Measurements from ENCODE around the gene GLE1.
"Not testable (repeated sequence)": the region's sequence is repeated elsewhere in the genome, so short reads cannot be mapped to it uniquely, and the experiment has no call there.

GLE1 gene

DNA sequence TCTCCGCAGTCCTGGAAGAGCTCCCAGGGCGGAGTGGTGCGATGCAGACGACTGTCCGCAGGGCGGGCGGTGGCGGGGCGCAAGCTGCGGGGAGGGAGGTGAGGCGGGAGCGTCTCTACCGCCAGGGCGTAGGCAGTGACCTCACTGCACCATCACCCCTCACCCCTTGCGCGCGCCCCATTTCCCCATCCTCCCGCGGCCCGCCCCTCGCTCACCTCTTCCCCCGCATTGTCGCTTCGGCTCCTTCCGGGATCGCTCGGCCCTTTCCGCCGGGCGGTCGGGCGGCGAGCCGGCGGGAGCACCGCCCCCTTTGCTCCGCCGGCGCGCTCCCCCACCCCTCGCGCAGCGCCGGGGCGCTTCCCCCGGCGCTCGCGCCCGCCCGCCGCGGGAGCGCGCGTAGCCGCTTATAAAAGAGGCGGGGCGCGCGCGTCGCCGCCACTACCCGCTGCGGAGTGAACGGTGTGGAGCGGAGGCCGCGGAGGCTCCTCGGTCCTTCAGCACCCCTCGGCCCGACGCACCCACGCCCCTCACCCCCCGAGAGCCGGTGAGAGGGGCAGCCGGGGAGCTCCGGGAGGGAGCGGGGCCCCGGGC lies 47.7 kb downstream of the GLE1 start, which contains the start of gene SPTAN1:
Gene SPTAN1, plus strand, starts transcription at position 435 of the 591 bp plus-strand sequence. CDS start 14,154 bp downstream, outside the sequence.
- no peak for FAIRE-seq

DNA sequence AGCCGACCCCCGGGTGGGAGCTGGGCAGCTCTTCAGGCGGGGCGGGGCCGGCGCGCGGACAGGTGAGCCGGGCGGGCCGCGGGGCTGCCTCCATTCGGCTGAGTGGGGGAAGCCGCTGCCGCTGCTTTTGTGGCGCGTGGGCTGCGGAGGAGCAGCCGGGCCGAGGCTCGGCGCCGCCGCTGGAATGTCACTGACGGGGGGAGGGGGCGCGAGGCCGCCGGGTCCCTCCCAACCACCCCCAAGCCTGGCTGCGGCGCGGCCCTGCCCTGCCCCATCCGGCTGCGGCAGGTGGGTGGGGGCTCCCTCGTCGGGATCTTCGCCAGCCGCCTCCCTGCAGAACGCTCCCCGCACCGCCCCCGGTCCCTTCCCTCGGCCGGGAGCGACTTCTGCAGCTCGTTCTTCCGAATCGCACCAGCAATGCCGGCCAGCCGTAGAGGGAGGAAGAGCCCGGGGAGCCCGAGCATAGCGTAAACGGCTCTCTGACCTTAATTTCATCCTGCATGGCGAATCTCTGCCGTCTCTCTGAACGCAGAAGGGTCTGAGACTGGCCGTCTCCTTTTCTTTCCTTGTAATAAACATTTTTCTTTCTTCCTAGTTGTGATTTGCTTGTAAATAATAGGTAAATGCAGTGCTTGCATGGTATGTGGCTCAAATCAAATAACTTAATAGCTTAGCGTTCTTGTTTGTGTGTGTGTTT lies 48.4 kb downstream of the GLE1 start:
- FAIRE-seq: no peak

DNA sequence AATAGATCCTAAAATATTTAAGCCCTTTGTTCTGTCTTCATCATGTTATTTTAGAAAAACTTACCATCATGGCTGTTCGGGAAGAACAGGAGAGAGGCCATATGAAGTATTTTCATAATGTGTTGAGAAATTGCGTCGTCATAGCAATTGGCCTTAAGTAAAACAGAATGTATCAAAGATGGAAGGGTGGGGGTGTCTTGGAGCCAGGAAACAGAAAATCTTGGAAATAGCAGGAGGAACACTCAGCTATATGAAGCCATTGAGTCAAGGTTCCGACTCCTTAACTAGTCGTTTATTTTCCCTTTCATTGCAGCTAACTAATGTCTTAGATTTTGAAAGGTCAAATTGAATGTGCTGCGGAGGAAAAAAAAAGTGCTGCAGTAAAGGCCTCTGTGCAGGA lies 49.2 kb downstream of the GLE1 start:
- no peak for FAIRE-seq

DNA sequence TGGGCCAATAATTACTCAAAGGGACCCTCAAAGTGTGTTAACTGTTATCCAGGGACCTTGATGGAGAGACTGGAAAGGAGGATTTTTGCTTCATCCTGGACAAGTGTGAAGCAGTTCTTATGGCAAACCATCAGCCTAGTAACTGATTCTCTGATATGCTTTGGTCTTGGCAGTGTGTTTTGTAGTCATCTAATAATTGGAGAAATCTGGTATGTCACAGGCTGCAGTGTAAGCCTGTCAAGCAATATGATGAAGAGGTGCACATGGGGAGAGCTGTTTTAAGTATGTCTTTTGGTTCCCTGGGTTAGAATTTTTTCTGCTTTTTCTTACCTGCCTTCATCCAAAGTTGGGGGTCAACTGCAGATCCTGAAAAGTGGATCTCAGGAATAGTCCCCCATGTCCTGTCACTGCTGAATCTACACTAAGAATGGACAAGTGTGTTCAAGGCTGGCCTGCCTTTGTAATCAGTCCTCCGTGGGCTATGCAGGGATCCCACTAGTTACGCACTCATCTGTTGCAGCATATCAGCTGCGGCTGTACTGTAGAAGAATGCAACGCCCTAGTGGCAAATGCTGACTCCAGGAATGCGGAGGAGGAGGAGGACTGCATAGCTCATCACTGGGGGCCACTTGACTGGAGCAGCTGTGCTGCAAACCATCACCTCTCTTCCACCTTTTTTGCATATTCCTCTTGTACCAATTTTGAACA lies 49.8 kb downstream of the GLE1 start:
- no peak for FAIRE-seq

DNA sequence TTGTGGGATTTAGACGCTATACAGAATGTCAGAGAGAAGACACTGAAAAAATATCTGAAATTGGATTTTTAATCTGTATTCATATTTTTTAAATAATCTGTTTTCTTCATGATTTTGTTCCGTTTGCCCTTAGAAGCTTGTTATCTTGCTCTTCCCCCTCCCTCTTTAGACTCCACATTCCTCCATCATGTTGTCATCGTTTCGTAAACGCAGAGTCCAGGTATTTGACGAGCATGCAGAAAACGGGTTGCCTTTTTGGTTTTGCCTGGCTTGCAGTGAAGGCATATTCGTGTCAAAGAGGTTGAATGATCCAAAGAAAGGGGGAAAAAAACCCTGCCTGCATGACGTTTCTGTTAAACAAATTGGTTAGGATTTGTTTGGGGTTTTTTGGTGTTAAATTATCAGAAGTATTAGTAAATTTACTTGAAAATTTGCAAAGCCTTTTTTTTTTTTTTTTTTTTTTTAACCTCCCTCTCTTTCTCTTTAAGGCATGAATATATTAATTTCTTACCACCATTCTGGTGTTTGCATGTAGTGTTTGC lies 50.7 kb downstream of the GLE1 start:
- FAIRE-seq: no peak

DNA sequence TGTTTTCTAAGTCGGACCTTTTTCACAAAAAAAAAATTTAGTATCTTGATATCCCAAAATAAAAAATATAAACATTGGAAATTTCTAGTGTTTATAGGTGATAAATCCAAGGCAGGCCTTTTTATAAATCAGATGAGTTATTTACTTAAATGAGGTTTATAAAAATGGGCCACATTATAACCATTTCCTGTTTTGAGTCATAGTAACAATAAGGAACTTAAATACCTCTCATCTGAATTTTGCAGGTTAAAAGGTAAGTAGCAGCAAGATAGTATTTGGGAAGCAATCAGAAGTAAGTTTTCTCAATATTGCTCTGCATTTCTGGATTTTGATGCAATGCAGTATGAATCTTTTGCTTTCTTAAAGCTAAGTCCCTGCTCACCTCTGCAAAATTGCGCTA lies 51.8 kb downstream of the GLE1 start:
- FAIRE-seq: no peak

DNA sequence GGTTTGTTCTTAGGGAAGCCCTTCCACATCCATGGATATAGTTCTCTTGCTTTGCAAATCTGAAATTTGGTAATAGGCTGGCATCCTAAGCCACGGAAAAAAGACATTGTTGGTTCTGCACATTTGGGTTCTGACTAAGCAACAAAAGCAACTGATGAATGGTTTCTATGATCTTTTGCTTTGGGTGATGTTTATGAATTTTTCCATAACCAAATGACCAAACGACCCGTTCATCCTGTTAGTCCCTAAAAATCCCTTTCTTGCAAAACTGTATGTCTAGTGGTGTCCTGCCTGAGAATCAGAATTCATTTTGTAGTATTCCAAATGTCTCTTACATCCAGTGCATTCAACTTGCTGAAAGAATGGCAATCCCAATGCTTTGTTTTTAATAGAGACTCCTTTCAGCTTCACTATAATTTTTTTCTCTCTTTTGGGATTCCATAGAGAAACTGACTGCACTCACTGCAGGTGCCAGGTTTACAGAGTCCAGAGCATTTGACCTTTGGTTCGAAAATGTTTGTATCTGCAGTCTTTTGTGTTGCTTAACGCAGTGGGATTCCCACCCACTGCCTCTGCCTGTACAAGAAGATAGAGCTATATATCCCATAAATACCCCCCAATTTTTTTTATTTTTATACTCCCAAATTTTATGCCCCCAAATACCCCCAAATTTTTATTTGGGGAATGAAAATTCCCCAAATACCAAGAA lies 52.6 kb downstream of the GLE1 start:
- FAIRE-seq: no peak

DNA sequence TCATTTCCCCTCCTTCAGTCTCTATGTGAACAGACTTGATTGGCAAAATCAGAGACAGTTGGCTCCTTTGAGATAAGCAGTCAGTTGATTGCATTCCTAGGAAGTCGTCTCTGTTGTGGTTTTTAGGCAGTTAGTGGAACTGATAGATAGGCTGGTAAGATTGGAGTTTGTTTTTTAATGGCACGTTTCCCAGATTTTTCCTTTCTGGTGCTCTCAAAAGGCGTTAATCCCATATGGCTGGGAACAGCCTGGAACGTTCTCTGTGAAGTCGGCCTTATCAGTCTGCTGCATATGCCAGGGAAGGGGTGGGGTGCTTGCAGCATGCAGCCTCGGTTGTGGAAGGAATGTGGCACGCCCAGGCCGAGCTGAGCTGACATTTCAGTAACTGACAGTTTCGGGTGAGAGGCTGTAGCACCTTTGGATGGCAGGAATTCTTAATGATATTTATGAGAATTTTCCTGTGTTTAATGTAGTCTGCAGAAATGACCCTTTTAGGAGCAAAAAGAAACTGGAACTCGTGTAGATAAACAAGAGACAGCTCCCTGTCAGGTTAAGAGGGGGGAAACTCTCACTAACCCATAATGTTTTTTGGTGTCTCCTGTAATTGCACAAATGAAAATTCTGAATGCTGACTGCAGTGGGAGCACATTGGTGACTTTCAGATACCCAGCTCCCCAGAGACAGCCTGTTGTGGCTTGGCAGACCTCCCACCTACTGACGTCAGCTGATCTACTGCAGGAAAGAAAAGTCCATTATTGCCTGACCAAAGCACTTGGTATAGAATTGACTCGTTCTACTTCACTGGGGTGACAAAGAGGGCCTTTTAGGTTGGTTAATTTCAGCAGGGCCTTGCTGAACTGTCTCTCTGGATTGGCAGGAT lies 54.2 kb downstream of the GLE1 start:
- no peak for FAIRE-seq

DNA sequence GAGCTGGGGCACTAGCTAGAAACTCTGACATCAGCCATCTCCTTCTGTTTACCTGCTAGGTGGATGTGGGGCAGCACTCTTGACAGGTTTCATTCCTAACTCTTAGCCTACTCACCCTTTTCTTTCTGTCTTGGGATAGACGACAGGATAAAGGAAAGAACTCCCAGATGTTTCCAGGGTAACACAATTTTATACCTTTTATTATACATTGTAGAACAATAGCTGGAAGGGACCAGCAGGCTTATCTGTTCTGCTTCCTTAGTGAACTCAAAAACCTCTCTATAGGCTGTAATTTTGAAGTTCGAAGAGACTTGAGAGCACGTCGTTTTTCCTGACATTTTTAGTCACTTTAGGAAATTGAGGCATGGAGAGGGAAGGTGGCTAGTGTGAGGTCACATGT lies 61.1 kb downstream of the GLE1 start:
- no peak for FAIRE-seq

DNA sequence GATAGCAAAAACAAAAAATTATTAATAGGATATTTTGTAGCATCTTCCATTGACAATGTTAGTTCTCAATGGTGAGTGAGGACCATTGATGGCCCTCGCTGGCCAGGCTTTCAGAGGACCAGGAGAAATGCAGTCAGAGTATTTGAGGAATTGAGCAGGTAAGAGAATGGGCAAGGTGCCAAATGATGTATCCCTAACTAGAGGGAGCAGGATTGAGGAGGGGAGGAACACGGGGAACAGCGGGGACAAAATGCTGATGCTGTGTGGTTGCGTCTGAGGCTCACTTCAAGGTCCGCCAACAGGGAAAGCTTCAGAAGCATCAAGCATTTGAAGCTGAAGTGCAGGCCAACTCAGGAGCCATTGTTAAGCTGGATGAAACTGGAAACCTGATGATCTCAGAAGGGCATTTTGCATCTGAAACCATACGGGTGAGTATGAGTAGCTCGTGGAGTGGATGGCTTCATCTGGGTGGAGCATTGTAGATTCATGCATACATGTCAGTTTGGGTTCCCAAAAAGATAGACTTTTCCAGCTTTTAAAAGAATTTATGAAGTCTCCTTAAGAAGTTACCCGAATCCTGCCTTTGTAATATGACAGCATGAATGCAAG lies 64.1 kb downstream of the GLE1 start:
- no peak for FAIRE-seq

DNA sequence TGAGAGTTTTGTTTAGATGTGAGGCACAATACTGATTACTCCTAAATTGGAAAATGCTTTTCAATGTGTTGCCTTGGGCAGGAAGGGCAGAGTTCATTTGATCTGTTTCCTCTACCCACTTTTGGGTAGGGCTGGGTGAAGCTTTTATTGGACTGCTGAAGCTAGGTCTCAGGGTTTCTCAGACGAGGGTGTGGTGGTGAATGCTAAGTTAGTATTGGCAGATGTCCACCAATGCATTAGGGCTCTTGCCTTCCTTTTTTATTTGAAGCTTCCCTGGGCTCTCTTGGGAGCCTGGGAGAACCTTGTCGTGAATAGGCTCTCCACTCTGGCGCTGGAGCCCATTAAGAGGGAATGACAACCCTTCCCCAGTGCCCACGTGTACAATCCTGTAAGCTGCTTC lies 71.0 kb downstream of the GLE1 start:
- no peak for FAIRE-seq

DNA sequence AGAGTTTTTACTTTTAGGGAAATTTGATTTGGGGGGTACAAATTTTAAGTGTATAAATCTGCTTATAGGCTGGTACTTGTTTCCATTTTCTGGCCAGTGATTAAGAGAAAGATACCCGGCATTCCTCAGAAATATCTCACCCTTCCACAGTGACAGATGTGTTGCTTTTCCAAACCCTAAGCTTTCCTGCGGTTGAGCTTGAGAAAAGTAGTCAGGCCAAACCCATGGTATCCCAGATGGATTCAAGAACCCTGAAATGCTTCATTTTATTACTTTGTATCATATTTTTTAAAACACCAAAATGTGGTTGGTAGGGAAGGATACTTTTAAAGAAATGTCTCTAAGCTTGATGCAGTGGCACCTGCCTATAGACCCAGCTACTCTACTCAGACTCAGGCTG lies 71.4 kb downstream of the GLE1 start:
- no peak for FAIRE-seq

DNA sequence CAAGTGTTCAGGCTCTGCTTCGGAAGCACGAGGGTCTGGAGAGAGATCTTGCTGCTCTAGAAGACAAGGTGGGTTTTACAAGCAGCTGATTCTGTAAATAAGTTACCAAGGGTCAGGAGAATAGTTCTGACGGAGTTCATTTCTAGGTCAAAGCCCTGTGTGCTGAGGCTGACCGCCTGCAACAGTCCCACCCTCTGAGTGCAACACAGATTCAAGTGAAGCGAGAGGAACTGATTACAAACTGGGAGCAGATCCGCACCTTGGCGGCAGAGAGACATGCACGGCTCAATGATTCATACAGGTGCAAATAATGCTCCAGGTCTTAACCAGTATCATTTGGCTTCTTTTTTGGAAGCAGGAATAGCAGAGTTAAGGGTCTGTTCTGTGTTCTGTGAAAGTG lies 72.7 kb downstream of the GLE1 start:
- no peak for FAIRE-seq

DNA sequence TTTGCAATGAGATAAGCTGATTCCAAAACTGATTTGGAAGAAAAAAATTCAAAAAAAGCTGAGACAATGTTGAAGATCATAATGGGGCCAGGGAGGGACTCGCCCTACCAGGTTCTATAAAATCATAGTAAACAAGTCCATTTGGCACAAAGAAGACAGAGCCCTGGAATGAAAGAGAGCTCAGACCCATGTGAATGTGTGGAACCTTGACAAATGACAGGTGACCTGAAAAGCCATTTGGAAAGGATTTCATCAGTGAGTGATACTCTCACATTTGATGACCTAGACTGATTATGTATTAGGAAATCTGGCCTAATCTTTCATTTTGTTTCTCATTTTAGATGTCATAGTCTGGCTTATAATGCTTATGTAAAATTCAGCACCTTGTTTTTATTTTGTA lies 74.7 kb downstream of the GLE1 start:
- FAIRE-seq: no peak

DNA sequence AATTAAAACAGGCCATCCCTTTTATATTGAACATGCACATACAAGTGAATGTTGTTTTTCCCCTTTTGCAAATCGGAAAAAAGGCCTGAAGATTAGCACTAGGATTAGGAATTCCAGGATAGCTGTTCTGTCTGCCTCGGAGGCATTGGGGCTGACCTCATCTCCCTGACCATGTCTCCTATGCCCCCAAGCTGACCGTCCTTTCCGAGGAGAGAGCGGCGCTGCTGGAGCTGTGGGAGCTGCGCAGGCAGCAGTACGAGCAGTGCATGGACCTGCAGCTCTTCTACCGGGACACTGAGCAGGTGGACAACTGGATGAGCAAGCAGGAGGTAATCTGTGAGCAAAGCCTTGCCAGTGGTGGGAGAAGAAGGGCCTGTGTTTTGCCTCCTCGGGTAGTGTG lies 76.2 kb downstream of the GLE1 start:
- no peak for FAIRE-seq

DNA sequence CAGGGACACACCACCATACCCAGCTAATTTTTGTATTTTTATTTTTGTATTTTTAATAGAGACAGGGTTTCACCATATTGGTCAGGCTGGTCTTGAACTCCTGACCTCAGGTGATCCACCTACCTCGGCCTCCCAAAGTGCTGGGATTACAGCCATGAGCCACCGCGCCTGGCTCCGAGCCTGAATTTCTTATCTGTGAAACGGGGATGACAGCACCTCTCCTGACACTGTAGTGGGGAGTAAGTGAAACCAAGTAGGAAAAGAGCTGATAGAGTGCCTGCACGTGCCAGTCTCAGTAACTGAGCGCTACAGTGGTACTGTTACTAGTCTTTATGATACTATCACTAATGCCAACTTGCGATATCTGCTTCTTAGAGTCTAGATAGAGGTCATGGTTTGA lies 80.6 kb downstream of the GLE1 start:
- FAIRE-seq: not testable (repeated sequence)

DNA sequence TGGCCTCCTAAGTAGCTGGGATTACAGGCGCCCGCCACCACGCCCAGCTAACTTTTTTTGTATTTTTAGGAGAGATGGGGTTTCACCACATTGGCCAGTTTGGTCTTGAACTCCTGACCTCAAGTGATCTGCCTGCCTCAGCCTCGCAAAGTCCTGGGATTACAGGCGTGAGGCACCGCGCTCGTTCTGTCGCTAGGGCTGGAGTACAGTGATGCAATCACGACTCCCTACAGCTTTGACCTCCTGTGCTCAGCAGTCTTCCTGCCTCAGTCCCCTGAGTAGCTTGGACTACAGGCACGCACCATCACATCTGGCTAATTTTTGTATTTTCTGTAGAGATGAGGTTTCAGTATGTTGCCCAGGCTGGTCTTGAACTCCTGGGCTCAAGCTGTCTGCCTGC lies 82.4 kb downstream of the GLE1 start:
- not testable (repeated sequence) for FAIRE-seq

DNA sequence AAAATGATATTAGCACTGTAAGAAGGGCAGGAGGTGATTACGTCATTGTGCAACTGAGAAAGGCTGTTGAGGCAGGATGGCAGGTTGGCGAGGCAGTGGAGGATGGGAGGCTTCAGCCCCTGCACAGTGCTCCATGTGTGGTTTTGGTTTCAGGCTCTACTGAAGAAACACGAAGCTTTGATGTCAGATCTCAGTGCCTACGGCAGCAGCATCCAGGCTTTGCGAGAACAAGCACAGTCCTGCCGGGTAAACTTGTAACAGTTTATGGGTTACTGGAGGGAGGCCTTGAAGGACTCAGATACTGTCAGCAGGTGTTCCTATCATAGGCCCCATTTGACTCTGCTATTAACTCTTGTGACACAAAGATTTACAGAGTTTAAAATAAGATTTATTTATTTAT lies 82.9 kb downstream of the GLE1 start:
- FAIRE-seq: no peak

DNA sequence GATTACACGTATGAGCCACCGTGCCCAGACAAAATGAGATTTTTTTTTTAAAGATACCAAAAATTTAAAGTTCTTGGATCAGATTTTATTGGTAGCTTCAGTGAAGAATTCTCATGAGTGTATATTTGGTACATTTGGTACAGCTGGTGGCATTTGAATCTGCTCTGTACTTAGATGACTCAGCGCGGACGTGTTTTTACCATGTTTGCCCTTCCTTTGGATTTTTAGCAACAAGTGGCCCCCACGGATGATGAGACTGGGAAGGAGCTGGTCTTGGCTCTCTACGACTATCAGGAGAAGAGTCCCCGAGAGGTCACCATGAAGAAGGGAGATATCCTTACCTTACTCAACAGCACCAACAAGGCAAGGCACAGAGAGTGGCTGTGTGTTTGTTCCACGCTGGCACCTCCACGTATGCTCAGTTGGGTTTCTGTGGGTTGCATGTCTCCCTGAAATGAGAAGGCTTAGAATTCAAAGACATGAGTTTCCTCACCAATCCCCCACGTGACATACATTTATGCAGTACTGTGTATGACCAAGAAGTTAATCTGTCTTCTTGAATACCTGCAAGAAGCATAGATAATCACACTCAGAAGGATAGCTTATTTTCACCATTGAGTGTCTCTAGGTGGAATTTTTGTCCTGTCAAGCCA lies 84.2 kb downstream of the GLE1 start:
- FAIRE-seq: no peak
